ENCODE results near the gene ANKRD26. TPM values are rescaled to one million over a fixed set of nuclear protein-coding genes. Genes with fewer than 3 reads are reported as not detected.
A peak's percentile ranks its signal among the peaks of the same experiment; 100 is the strongest.

ANKRD26 gene
- total and polyA plus RNA-seq, 2 of the 13 experiments (the other 11 are each of a cell fraction or from before 2014, with no cell fraction given): 1.5 to 9.6 TPM

DNA sequence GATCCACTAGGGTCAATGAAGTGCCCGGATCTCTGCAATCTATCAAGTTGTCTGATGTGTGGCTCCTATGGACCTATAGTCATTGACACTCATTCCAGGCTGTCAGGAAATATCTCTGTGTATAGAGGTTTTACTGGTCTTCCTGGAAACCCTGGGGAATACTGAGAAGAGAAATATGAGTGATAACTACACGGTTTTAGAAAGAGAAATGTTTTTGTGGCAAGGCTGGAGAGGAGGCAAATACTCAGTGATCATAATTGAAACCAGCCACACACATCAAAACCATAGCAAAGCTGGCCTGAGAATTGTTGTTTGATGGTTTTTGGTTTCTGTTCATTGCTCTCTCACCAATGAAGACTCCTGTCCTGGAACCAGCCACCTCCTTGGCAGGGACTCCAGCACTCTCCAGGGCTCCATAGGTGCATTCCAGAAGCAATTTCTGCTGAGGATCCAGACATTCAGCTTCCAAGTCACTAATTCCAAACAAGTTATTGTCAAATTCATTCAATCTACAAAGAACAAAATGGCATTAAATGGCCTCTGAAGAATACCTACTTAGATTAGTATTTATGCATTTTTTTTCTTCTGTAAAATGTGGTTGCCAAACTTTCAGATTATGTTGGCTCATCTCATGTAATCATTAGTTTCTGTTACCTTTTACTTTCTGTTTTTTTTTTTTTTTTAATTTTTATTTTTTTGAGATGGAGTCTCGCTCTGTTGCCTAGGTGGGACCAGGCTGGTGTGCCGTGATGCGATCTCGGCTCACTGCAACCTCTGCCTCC, 131.0 kb downstream of the ANKRD26 start (continued):
- TF ChIP-seq, protein P1, sequence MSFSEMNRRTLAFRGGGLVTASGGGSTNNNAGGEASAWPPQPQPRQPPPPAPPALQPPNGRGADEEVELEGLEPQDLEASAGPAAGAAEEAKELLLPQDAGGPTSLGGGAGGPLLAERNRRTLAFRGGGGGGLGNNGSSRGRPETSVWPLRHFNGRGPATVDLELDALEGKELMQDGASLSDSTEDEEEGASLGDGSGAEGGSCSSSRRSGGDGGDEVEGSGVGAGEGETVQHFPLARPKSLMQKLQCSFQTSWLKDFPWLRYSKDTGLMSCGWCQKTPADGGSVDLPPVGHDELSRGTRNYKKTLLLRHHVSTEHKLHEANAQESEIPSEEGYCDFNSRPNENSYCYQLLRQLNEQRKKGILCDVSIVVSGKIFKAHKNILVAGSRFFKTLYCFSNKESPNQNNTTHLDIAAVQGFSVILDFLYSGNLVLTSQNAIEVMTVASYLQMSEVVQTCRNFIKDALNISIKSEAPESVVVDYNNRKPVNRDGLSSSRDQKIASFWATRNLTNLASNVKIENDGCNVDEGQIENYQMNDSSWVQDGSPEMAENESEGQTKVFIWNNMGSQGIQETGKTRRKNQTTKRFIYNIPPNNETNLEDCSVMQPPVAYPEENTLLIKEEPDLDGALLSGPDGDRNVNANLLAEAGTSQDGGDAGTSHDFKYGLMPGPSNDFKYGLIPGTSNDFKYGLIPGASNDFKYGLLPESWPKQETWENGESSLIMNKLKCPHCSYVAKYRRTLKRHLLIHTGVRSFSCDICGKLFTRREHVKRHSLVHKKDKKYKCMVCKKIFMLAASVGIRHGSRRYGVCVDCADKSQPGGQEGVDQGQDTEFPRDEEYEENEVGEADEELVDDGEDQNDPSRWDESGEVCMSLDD (CRISPR knock-in tag; IDR thresholded peaks at IDR 0.05; ENCODE audit: borderline replicate concordance): no peak
- TF ChIP-seq, protein P2, sequence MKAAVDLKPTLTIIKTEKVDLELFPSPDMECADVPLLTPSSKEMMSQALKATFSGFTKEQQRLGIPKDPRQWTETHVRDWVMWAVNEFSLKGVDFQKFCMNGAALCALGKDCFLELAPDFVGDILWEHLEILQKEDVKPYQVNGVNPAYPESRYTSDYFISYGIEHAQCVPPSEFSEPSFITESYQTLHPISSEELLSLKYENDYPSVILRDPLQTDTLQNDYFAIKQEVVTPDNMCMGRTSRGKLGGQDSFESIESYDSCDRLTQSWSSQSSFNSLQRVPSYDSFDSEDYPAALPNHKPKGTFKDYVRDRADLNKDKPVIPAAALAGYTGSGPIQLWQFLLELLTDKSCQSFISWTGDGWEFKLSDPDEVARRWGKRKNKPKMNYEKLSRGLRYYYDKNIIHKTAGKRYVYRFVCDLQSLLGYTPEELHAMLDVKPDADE (CRISPR knock-in tag; IDR thresholded peaks at IDR 0.05): no peak

DNA sequence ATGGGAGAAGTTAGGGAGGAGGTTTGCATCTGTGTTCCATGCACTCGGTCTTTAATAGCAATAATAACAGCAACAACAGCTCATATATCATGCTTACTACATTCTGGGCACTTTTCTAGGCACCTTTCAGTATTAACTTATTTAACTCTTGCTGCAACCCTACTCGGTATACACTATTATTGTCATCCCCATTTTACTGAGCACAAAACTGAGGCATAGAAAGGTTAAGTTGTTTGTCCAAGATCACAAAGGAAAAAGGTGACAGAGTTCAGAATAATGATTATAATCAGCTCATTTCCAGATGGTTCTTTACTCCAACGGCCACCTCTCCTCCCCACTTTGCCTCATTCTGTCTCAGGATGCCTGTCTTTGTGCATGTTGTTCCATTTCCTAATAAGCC, 137.5 kb downstream of the ANKRD26 start:
- TF ChIP-seq ZNF780A (CRISPR knock-in tag; IDR thresholded peaks at IDR 0.05): no peak
- peak; percentile 58; the same call in 1 of the 2 replicates for TF ChIP-seq ZNF629 (CRISPR knock-in tag; conservative IDR thresholded peaks at IDR 0.05)
- TF ChIP-seq NFE2 (CRISPR knock-in tag; IDR thresholded peaks at IDR 0.05): no peak
- WGBS (ENCODE audit: low lambda C conversion rate): 80% methylated on average over 3 of the region's 3 CpGs
- no TSS peak for BruUV-seq (replicated peaks)
- ChIA-PET POLR2A (no interaction called here), CTCF (ENCODE audit: low intra/inter-chr PET ratio, low total read pairs) (no interaction called here)
- Histone ChIP-seq H3K9ac (ENCODE audit: insufficient read depth, low read depth, low read length) (no peak overlapping the region), H3K4me3 (replicated peaks in 1 of 3; ENCODE audit: insufficient read depth in 1 of 3, low read depth in 2 of 3, low read length in 3 of 3) (no peak overlapping the region), H3K27me3 (ENCODE audit: control insufficient read depth in 1 of 2, insufficient read depth in 2 of 2, low read length in 2 of 2) (no peaks in the 10 kb centered on the region), H3K36me3 (replicated peaks in 1 of 2; ENCODE audit: control insufficient read depth in 1 of 2, insufficient read depth in 2 of 2, low read length in 2 of 2) (no peaks in the 10 kb centered on the region; a peak in 1 of 5 replicates), H3K4me1 (ENCODE audit: insufficient read depth, low read length) (no peaks in the 10 kb centered on the region), H4K20me1 (ENCODE audit: insufficient read depth, low read length) (no peaks in the 10 kb centered on the region), H3K4me2 (ENCODE audit: low read depth, low read length) (no peak overlapping the region), H3K9me3 (ENCODE audit: low read length) (no peaks in the 10 kb centered on the region), H3K79me2 (ENCODE audit: insufficient read depth, low read length) (no peaks in the 10 kb centered on the region), H2AFZ (ENCODE audit: low read length) (no peak overlapping the region), H3K27ac (ENCODE audit: extremely low read length, insufficient read depth, low read length) (no peak overlapping the region)
- in situ Hi-C loops (cut with HindIII; ENCODE audit: extremely low pct_ligation_motif_present, low pct_unique_long_range_greater_than_20kb) (no loop called here), intact Hi-C loops (cut with micrococcal nuclease; ENCODE audit: unreplicated experiment) (no loop called here)
- FAIRE-seq (no peak), ATAC-seq (no peak), DNase-seq (ENCODE audit: low spot score) (no peak)
